H1 (cell line): ENCODE measurements around the gene NOS1AP. TPM values are rescaled to one million over a fixed set of nuclear protein-coding genes. Genes with fewer than 3 reads are reported as not detected.

Source experiments
- BRCA1 ChIP-seq: IDR thresholded peaks from 2 replicates; pipeline ENCODE4 v1.6.1; 2012; ENCODE audit warnings: low read depth, low read length, improper control_type of control experiment
- CHD2 ChIP-seq: IDR thresholded peaks from 2 replicates; pipeline ENCODE4 v1.6.1; 2012; ENCODE audit warnings: low read length, improper control_type of control experiment
- CHD7 ChIP-seq: fragments of 300-600 bp; sonication (generic); IDR thresholded peaks from 2 replicates; pipeline ENCODE4 v1.7.1; 2012; ENCODE audit warnings: low read length, moderate library complexity, mild to moderate bottlenecking, inconsistent platforms; ENCODE audit not compliant: insufficient replicate concordance
- FOSL1 ChIP-seq: IDR thresholded peaks from 2 replicates; pipeline ENCODE4 v1.6.1; 2011; ENCODE audit warnings: mild to moderate bottlenecking, low read depth, low read length, moderate library complexity; ENCODE audit not compliant: insufficient read depth
- KDM5A ChIP-seq: fragments of 200-600 bp; IDR thresholded peaks from 2 replicates; pipeline ENCODE4 v1.7.1; 2012; ENCODE audit warnings: mild to moderate bottlenecking, low read length, inconsistent platforms, mixed read lengths
- NRF1 ChIP-seq: IDR thresholded peaks from 2 replicates; pipeline ENCODE4 v1.6.1; 2011; ENCODE audit warnings: mild to moderate bottlenecking, low read depth, low read length, improper control_type of control experiment
- POLR2AphosphoS5 ChIP-seq: IDR thresholded peaks from 2 replicates; pipeline ENCODE4 v1.6.1; 2011; ENCODE audit warnings: low read depth, low read length
- POU5F1 ChIP-seq: IDR thresholded peaks from 2 replicates; pipeline ENCODE4 v1.6.1; 2011; ENCODE audit warnings: low read depth, mild to moderate bottlenecking, low read length, moderate library complexity
- RBBP5 ChIP-seq: IDR thresholded peaks from 2 replicates; pipeline ENCODE4 v1.7.1; 2012; ENCODE audit warnings: low read depth, mild to moderate bottlenecking, inconsistent platforms, low read length, moderate library complexity, borderline replicate concordance
- RNF2 ChIP-seq: fragments of 200-900, 300-1000 bp; sonication (generic); IDR thresholded peaks from 2 replicates; pipeline ENCODE4 v1.7.1; 2016; ENCODE audit warnings: borderline replicate concordance, low read depth, mild to moderate bottlenecking, antibody characterized with exemption, low read length; ENCODE audit not compliant: poor library complexity, severe bottlenecking; ENCODE audit errors: missing control alignments
- TAF7 ChIP-seq: optimal IDR thresholded peaks from 2 replicates; pipeline ENCODE3; 2011; ENCODE audit warnings: low read depth, mild to moderate bottlenecking, inconsistent platforms, low read length, moderate library complexity, borderline replicate concordance
- YY1 ChIP-seq: IDR thresholded peaks from 2 replicates; pipeline ENCODE4 v1.6.1; 2011; ENCODE audit warnings: low read depth, mild to moderate bottlenecking, low read length
- polyA plus RNA-seq, 7 experiments: library from polyadenylated mRNA; depleted of rRNA in 3 of 7; stranded (reverse) in 5 of 7; unstranded in 2 of 7; fragments of >200 nt in 5 of 7; fragments of 200-250 nt in 2 of 7; gene quantifications; 1 replicate in 5 of 7; 2 replicates in 1 of 7; 4 replicates in 1 of 7; pipeline versions ENCODE4 v1.2.1 to v1.2.3, GENCODE V29; 2011 to 2013; ENCODE audit warnings: missing spikeins in 2 of 7, mixed read lengths in 2 of 7
- total RNA-seq: library from RNA; stranded (reverse); fragmentation: NEBNext Ultra II Directional; extraction: Animal tissue kit (Norgen Biotek cat#: 25700); gene quantifications from 2 replicates; pipeline ENCODE4 v1.2.1, GENCODE V29; 2021

Gene NOS1AP
- total and polyA plus RNA-seq, 2 of the 8 experiments (the other 6 are each of a cell fraction or from before 2014, with no cell fraction given), result 2.4 to 12.1 TPM

- no peak for TF ChIP-seq CHD7
- TF ChIP-seq FOSL1, result no peak
- TF ChIP-seq YY1, result no peak
- no peak for TF ChIP-seq CHD2
- no peak for TF ChIP-seq POU5F1
- TF ChIP-seq BRCA1, result no peak
- no peak for TF ChIP-seq TAF7
- TF ChIP-seq KDM5A, result no peak
- no peak for TF ChIP-seq NRF1
- TF ChIP-seq RBBP5, result no peak
- no peak for TF ChIP-seq POLR2AphosphoS5
- TF ChIP-seq RNF2, result no peak
Observed at GRCh38 chr1:162113419-162113818, 43.9 kb downstream of the NOS1AP start (continued).
